ENCODE results near the gene EIF4E. TPM values are rescaled to one million over a fixed set of nuclear protein-coding genes. Genes with fewer than 3 reads are reported as not detected.

Gene EIF4E
- total RNA-seq, 4 donors from 2014 or later = 20.9 to 103 (median 48.4) TPM

GRCh38 chr4:98903963-98904362, 25.0 kb downstream of the EIF4E start:
- Histone ChIP-seq H3K4me3 (no peak overlapping the region), H3K4me1 (peaks cover 0 to 40% (median 19%) of the 10 kb centered on the region in 4 donors), H3K27ac (no peak overlapping the region), H3K27me3 (no peaks in the 10 kb centered on the region), H3K9me3 (no peaks in the 10 kb centered on the region), H3K36me3 (peaks cover 0 to 11% (median 0%) of the 10 kb centered on the region in 4 donors)
- intact Hi-C loops (cut with DNase I; ENCODE audit: low total_unique reads) = no loop called here
- no peak for DNase-seq
- TF ChIP-seq POLR2A (IDR thresholded peaks at IDR 0.05) (no peak), POLR2AphosphoS5 (IDR thresholded peaks at IDR 0.05) (no peak), EP300 (IDR thresholded peaks at IDR 0.05; ENCODE audit: low read depth) (no peak), CTCF (IDR thresholded peaks at IDR 0.05) (no peak)
- in situ Hi-C loops (cut with MboI; ENCODE audit: low pct_ligation_motif_present in 1 of 4, low pct_unique_long_range_greater_than_20kb in 1 of 4, low sequenced_read_pairs in 3 of 4) = no loop called here
- 80 to 84% methylated on average over 2 to 5 of the region's 5 CpGs for WGBS, 2 donors (ENCODE audit: low coverage in 1 of 2)

GRCh38 chr4:98903561-98903960, 25.4 kb downstream of the EIF4E start:
- peaks cover 0 to 11% (median 0%) of the 10 kb centered on the region in 4 donors for H3K36me3 ChIP-seq
- no peak for TF ChIP-seq CTCF (IDR thresholded peaks at IDR 0.05)
- TF ChIP-seq POLR2A (IDR thresholded peaks at IDR 0.05) = no peak
- no peak for TF ChIP-seq EP300 (IDR thresholded peaks at IDR 0.05; ENCODE audit: low read depth)
- no peak for TF ChIP-seq POLR2AphosphoS5 (IDR thresholded peaks at IDR 0.05)
- 76 to 79% methylated on average over 2 of the region's 2 CpGs for WGBS, 2 donors (ENCODE audit: low coverage in 1 of 2)
- H3K27ac ChIP-seq = no peak overlapping the region
- H3K4me1 ChIP-seq = peaks cover 0 to 37% (median 15%) of the 10 kb centered on the region in 4 donors
- no peak overlapping the region for H3K4me3 ChIP-seq
- DNase-seq = no peak
- intact Hi-C loops (cut with DNase I; ENCODE audit: low total_unique reads) = no loop called here
- in situ Hi-C loops (cut with MboI; ENCODE audit: low pct_ligation_motif_present in 1 of 4, low pct_unique_long_range_greater_than_20kb in 1 of 4, low sequenced_read_pairs in 3 of 4) = no loop called here
- H3K9me3 ChIP-seq = no peaks in the 10 kb centered on the region
- no peaks in the 10 kb centered on the region for H3K27me3 ChIP-seq

- Histone ChIP-seq H3K36me3 (peaks cover 0 to 17% (median 4%) of the 10 kb centered on the region in 4 donors), H3K4me3 (no peak overlapping the region), H3K27ac (peak overlapping the region in 2 of 4 donors; percentile 5 to 21), H3K9me3 (no peaks in the 10 kb centered on the region), H3K4me1 (peaks cover 0 to 12% (median 6%) of the 10 kb centered on the region in 4 donors), H3K27me3 (no peaks in the 10 kb centered on the region)
- 57 to 67% methylated on average over 1 of the region's 1 CpG for WGBS, 2 donors (ENCODE audit: low coverage in 1 of 2)
- DNase-seq = no peak
- intact Hi-C loops (cut with DNase I; ENCODE audit: low total_unique reads) = no loop called here
- TF ChIP-seq CTCF (IDR thresholded peaks at IDR 0.05) (no peak), POLR2AphosphoS5 (IDR thresholded peaks at IDR 0.05) (no peak), EP300 (IDR thresholded peaks at IDR 0.05; ENCODE audit: low read depth) (no peak), POLR2A (IDR thresholded peaks at IDR 0.05) (no peak)
- in situ Hi-C loops (cut with MboI; ENCODE audit: low pct_ligation_motif_present in 1 of 4, low pct_unique_long_range_greater_than_20kb in 1 of 4, low sequenced_read_pairs in 3 of 4) = no loop called here
Observed at GRCh38 chr4:98899277-98899676, 29.7 kb downstream of the EIF4E start.

GRCh38 chr4:98891478-98892337, 37.2 kb downstream of the EIF4E start:
- 96% methylated on average over 8 to 11 of the region's 11 CpGs for WGBS, 2 donors (ENCODE audit: low coverage in 1 of 2)
- Histone ChIP-seq H3K4me1 (no peaks in the 10 kb centered on the region), H3K27ac (no peak overlapping the region), H3K4me3 (no peak overlapping the region), H3K27me3 (no peaks in the 10 kb centered on the region), H3K9me3 (no peaks in the 10 kb centered on the region), H3K36me3 (peaks cover 0 to 24% (median 4%) of the 10 kb centered on the region in 4 donors)
- intact Hi-C loops (cut with DNase I; ENCODE audit: low total_unique reads) (no loop called here), in situ Hi-C loops (cut with MboI; ENCODE audit: low pct_ligation_motif_present in 1 of 4, low pct_unique_long_range_greater_than_20kb in 1 of 4, low sequenced_read_pairs in 3 of 4) (no loop called here)
- no peak for TF ChIP-seq CTCF (IDR thresholded peaks at IDR 0.05)
- TF ChIP-seq POLR2A (IDR thresholded peaks at IDR 0.05) = no peak
- no peak for TF ChIP-seq EP300 (IDR thresholded peaks at IDR 0.05; ENCODE audit: low read depth)
- no peak for TF ChIP-seq POLR2AphosphoS5 (IDR thresholded peaks at IDR 0.05)
- DNase-seq = no peak

Data from transverse colon (tissue), 4 donors.